Hematopoietic multipotent progenitor cell treated with erythropoietin and hydrocortisone succinate and interleukin-3 and kit ligand, for 15 days (in vitro differentiated cells): ENCODE measurements around the gene REM2.

ENCODE experiments used
- DNase-seq: peaks from one replicate; pipeline ENCODE4 v3.0.0-alpha.2; 2015; ENCODE audit warnings: low spot score

The REM2 gene

GRCh38 chr14:22875003-22875747 is 7.8 kb upstream of the REM2 start:
- no peak for DNase-seq

DNA sequence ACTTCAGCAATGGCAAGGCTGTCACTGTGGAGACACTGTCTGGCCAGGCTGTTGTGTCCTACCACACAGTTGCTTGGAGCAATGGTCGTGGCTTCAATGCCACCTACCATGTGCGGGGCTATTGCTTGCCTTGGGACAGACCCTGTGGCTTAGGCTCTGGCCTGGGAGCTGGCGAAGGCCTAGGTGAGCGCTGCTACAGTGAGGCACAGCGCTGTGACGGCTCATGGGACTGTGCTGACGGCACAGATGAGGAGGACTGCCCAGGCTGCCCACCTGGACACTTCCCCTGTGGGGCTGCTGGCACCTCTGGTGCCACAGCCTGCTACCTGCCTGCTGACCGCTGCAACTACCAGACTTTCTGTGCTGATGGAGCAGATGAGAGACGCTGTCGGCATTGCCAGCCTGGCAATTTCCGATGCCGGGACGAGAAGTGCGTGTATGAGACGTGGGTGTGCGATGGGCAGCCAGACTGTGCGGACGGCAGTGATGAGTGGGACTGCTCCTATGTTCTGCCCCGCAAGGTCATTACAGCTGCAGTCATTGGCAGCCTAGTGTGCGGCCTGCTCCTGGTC is 7.2 kb upstream of the REM2 start:
- DNase-seq: no peak

GRCh38 chr14:22877000-22877501 is 6.0 kb upstream of the REM2 start:
- no peak for DNase-seq

DNA sequence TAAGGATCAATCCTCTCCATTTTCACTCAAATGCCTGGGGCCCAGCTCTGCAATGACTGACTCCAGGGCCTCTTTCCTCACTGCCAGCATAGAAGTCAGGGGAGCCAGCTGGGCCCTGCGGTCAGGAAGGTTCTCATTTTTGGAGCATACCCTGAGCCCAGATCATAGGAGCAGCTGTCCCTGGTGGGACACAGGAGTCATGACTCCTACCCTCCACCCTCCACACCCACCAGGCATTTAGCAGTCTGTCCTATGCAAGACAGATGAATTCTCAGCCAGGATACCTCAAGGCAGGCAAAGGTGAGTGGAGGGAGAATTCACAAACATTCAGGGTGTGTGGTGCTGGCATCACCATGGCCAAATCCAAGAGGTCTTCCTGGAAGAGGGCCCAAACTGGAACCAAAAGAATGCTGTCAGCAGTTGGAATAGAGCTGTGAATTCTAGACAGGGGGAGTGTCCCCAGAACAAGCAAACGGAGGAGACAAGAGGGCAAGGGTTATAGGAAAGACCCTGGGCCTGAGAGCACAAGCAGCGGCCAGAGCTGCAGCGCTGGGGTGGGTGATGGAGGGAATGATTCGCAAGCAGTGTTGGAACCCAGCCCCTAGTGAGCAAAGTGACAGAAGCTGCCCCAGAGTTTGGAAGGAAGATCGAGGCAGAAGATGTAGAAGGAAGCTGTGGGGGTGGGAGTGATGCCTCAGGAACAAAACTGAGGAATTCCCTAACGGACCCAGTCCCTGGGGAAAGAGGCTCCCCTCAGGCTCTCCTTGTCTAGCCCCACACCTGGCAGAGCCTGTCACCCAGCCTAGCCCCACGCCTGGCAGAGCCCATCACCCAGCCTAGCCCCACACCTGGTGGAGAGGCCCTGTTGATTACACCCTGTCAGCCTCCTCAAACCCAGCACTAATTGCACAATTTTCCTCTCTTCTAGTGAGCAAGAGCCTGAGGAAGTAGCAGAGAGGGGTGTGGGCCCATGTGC is 4.5 kb upstream of the REM2 start:
- DNase-seq: no peak

DNA sequence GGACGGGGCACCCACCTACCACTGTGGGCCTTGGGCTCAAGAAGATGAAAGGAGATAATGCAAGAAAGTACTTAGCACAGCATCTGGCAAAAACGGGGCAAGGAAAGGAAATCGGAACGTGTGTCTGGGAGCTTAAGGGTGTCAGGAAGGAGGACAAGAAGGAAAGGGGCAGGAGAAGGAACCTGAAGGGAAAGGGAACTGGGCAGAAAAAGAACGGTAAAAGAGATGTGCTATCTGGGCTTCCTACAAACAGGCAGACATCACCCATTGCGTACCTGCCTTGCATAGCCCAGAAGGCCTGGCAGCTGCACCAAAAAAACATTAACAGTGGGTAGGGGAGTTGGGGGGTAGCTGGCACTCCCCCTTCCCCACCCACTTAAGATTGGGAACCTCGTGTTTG is 958 bp upstream of the REM2 start:
- no peak for DNase-seq

DNA sequence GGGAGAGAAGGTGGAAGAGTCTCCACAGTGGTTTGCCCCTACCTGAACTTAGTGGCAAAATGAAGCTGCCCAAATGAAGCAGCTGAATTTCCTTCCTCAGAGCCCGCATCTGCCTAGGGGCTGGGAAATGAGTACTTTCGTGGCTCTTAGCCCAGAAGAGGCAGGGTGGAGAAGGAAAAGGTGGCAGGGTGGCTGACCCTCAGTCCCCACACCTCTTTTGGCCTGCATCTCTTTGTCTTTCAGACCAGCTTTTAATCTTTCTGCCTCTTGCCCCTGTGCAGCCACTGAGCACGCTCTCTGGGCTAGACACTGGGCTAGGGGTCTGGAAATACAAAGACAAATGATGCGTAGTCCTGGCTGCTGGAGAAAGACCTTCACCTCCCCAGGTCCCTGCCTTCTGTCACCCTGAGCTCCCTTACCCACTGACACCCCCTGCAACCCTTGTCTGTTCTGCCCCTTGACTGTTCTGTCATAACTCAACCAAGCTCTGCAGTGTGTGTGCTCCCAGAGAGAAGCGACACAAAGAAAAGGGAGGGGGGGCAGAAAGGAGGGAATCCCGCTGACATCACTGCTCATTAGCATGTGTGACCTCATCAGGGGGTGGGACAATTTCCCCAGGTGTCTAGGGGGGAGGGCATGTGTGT is 371 bp upstream of the REM2 start:
- DNase-seq: no peak

GRCh38 chr14:22884076-22884737 is 1.2 kb downstream of the REM2 start:
- no peak for DNase-seq

DNA sequence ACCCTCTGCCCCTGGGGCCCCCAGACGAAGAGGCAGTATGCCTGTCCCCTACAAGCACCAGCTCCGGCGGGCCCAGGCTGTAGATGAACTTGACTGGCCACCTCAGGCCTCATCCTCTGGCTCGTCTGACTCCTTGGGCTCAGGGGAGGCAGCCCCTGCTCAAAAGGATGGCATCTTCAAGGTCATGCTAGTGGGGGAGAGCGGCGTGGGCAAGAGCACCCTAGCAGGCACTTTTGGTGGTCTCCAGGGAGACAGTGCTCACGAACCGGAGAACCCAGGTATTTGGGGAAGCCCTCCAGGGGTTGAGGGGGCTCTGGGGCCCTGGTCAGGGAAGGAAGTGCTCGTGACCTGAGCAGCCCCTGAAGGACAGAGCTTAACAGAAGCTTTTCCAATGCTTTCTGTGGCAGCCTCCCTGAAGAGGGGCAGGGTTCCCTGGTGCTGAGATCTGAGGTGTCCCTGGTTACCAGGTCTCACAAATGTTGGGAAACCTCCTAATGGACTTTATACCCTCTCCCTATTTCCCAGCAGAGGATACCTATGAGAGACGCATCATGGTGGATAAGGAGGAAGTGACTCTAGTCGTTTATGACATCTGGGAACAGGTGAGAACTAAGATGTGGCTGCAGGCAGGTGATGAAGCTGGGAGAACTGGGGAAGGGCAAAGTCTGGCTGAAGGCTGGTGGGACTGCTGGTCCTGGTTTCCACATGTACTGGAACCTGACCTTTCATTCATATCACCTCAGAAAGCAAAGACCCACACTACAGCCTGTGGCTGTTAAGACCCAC is 1.9 kb downstream of the REM2 start:
- DNase-seq: no peak

- DNase-seq: no peak
Observed at GRCh38 chr14:22885975-22886374, 3.0 kb downstream of the REM2 start.

GRCh38 chr14:22886500-22887259 is 3.7 kb downstream of the REM2 start:
- DNase-seq: peak; percentile 78

DNA sequence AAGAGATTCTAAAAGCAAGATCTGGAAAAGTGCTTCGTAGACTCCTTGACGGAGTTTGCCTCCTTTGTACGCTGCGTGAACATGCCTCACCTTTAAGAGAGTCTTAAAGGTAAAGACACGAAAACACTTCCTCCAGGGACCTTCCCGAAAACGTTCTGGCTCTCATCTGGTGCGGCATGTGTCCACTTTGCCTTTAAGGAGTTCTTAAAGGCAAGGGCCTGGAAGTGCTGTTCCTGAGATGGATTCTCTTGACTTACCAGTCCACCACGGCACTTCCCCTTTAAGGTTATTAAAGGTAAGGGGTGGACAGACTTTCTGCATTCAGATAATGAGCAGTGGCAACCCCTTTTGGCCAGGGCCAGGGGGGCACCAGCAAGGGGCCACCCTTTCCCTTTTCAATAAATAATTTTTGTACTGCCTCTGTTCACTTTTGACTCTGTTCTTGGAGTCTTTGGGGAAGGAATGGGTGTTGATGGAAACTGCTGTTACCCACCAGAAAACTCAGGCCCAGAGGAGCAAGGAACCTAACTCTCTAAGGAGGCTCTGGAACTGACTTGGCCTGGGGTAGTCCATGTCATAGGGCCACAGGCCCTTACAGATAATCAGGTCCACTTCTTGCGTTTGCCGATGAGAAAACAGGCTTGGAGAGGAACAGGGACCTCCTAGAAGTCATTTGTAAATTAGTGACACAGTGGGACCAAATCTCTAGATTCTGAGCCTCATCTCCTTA is 4.4 kb downstream of the REM2 start:
- DNase-seq: peak; percentile 73

- DNase-seq: no peak
Observed at GRCh38 chr14:22887990-22888378, 5.0 kb downstream of the REM2 start.

DNA sequence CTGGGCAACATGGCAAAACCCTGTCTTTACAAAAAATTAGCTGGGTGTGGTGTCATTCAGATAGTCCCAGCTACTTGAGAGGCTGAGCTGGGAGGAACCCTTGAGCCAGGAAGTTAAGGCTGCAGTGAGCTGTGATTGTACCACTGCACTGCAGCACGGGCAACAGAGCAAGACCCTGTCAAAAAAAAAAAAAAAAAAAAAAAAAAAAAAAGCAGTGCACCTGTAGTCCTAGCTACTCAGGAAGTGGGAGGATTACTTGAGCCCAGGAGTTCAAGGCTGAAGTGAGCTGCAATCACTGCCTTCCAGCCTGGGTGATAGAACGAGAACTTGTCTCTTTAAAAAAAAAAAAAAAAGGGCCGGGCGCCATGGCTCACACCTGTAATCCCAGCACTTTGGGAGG is 5.6 kb downstream of the REM2 start:
- DNase-seq: no peak

DNA sequence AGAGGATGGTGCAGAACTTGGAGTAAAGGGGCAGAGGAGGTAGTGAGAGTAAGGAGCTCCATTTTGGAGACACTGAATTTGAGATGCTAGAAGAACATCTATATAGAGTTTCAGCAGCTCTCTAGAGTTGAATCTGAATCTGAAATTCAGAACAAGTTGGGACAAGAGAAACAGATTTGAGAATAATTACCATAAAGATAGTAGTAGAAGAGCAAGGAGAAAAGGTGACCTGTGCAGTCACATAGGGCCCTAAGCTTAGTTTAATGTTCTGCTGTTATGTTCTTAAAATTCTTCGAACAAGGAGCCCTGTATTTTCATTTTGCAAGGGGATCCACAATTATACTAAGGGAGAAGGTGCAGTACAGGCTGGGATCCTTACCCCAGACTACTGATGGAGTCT is 7.4 kb downstream of the REM2 start:
- no peak for DNase-seq

GRCh38 chr14:22892488-22892887 is 9.5 kb downstream of the REM2 start:
- no peak for DNase-seq

GRCh38 chr14:22893706-22894105 is 10.7 kb downstream of the REM2 start:
- no peak for DNase-seq

DNA sequence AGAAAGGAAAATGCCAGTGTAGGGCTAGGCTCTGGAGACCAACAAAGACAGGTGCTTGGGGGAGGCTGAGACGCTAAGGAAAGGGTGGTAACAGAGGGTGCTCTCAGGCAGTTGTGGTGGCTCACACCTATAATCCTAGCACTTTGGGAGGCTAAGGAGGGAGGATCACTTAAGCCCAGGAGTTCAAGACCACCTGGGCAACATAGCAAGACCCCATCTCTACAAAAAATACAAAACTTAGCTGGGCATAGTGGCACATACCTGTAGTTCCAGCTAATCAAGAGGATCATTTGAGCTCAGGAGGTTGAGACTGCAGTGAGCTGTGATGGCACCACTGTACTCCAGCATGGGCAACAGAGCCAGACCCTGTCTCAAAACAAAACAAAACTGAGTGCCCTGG is 12.4 kb downstream of the REM2 start:
- DNase-seq: no peak

DNA sequence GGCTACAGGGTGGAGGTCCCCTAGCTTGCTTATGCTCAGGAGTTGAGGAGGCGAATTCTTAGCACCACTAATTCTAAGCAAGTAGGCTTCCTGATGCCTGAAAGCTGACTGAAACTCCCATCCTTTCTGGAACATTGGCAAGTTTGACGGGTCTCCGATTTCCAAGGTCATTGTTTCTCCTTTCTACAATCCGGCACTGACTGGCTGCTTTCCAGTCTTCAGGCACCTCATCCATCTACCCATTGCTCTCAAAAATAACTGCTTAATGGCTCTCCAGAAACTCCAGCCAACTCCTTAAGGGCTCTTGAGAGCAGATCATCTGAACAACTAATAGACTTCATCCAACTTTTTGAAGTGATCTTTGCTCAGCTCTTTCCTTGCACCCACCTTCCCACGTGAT is 13.3 kb downstream of the REM2 start:
- no peak for DNase-seq

DNA sequence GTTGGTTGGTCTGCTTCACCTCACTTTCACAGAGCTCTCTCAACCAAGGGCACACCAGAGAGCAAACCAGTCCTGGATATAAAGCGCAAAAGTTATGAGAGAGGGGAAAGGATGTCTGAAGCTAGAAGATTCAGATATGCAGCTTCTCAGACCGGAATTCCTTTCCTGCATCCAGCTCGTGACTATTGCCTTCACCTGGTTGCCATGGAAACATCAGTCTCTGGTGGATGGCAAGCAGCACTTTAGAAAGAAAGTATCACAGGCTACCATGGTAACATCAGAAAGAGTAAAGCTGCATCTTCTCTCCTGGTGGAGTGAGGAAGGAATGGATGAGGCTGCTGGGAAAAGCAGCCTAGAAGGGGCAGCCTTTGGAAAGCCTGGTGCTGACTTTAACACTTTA is 13.7 kb downstream of the REM2 start:
- no peak for DNase-seq
